ENCODE data around the gene ILF3. TPM values are rescaled to one million over a fixed set of nuclear protein-coding genes. Genes with fewer than 3 reads are reported as not detected.

ILF3 gene
- total and polyA plus RNA-seq, 2 of the 13 experiments (the other 11 are each of a cell fraction or from before 2014, with no cell fraction given) = 120 to 173 TPM

DNA sequence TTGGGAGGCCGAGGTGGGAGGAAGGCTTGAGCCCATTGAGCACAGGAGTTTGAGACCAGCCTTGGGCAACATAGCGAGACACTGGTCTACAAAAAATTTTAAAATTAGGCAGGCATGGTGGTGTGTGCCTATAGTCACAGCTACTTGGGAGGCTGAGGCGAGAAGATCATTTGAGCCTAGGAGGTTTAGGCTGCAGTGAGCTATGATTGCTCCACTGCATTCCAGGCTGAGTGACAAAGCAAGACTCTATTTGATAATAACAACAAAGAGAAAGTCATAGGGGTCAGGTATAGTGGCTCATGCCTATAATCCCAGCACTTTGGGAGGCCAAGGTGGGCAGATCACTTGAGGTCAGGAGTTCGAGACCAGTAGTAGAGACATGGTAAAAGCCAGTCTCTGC is 33.4 kb upstream of the ILF3 start:
- ATAC-seq (no peak), FAIRE-seq (no peak), DNase-seq (ENCODE audit: low spot score) (no peak)
- 79% methylated on average over 4 of the region's 4 CpGs for WGBS (ENCODE audit: low lambda C conversion rate)
- Histone ChIP-seq H3K27ac (ENCODE audit: extremely low read length, insufficient read depth, low read length) (no peak overlapping the region), H3K4me2 (ENCODE audit: low read depth, low read length) (no peak overlapping the region), H2AFZ (ENCODE audit: low read length) (no peak overlapping the region), H3K4me1 (ENCODE audit: insufficient read depth, low read length) (peaks cover 9% of the 10 kb centered on the region), H3K9ac (ENCODE audit: insufficient read depth, low read depth, low read length) (no peak overlapping the region), H3K9me3 (ENCODE audit: low read length) (no peaks in the 10 kb centered on the region), H3K36me3 (replicated peaks in 1 of 2; ENCODE audit: control insufficient read depth in 1 of 2, insufficient read depth in 2 of 2, low read length in 2 of 2) (no peaks in the 10 kb centered on the region), H3K4me3 (replicated peaks in 1 of 3; ENCODE audit: insufficient read depth in 1 of 3, low read depth in 2 of 3, low read length in 3 of 3) (no peak overlapping the region), H3K79me2 (ENCODE audit: insufficient read depth, low read length) (no peaks in the 10 kb centered on the region), H4K20me1 (ENCODE audit: insufficient read depth, low read length) (no peaks in the 10 kb centered on the region), H3K27me3 (ENCODE audit: control insufficient read depth in 1 of 2, insufficient read depth in 2 of 2, low read length in 2 of 2) (peaks cover 1 to 4% of the 10 kb centered on the region in 2 experiments; a peak in 2 of 5 replicates)
- ChIA-PET POLR2A (no interaction called here), CTCF (ENCODE audit: low intra/inter-chr PET ratio, low total read pairs) (no interaction called here)
- intact Hi-C loops (cut with micrococcal nuclease; ENCODE audit: unreplicated experiment) = no loop called here
- no TSS peak for BruUV-seq (replicated peaks)
- in situ Hi-C loops (cut with HindIII; ENCODE audit: extremely low pct_ligation_motif_present, low pct_unique_long_range_greater_than_20kb) = no loop called here
- no peak for TF ChIP-seq ZNF552 (CRISPR knock-in tag; IDR thresholded peaks at IDR 0.05; ENCODE audit: borderline replicate concordance)
- TF ChIP-seq, protein P1, sequence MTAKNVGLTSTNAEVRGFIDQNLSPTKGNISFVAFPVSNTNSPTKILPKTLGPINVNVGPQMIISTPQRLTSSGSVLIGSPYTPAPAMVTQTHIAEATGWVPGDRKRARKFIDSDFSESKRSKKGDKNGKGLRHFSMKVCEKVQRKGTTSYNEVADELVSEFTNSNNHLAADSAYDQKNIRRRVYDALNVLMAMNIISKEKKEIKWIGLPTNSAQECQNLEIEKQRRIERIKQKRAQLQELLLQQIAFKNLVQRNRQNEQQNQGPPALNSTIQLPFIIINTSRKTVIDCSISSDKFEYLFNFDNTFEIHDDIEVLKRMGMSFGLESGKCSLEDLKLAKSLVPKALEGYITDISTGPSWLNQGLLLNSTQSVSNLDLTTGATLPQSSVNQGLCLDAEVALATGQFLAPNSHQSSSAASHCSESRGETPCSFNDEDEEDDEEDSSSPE (CRISPR knock-in tag; IDR thresholded peaks at IDR 0.05) = no peak
- no peak for TF ChIP-seq ZNF782 (CRISPR knock-in tag; IDR thresholded peaks at IDR 0.05; ENCODE audit: borderline replicate concordance)
- TF ChIP-seq NPAS2 (CRISPR knock-in tag; IDR thresholded peaks at IDR 0.05; ENCODE audit: borderline replicate concordance) = no peak
- no peak for TF ChIP-seq ZFP36 (IDR thresholded peaks at IDR 0.05; ENCODE audit: borderline replicate concordance, low read depth, low read length, partially characterized antibody)
- TF ChIP-seq SP140L (CRISPR knock-in tag; IDR thresholded peaks at IDR 0.05; ENCODE audit: borderline replicate concordance) = no peak
- TF ChIP-seq PCBP2 (optimal IDR thresholded peaks at IDR 0.05; ENCODE audit: low read depth, low read length, poor library complexity, severe bottlenecking) = no peak
- no peak for TF ChIP-seq MAFK (conservative IDR thresholded peaks at IDR 0.05 in 1 of 2, IDR thresholded peaks at IDR 0.05 in 1 of 2; ENCODE audit: low read length in 2 of 2)
- TF ChIP-seq, protein P2, sequence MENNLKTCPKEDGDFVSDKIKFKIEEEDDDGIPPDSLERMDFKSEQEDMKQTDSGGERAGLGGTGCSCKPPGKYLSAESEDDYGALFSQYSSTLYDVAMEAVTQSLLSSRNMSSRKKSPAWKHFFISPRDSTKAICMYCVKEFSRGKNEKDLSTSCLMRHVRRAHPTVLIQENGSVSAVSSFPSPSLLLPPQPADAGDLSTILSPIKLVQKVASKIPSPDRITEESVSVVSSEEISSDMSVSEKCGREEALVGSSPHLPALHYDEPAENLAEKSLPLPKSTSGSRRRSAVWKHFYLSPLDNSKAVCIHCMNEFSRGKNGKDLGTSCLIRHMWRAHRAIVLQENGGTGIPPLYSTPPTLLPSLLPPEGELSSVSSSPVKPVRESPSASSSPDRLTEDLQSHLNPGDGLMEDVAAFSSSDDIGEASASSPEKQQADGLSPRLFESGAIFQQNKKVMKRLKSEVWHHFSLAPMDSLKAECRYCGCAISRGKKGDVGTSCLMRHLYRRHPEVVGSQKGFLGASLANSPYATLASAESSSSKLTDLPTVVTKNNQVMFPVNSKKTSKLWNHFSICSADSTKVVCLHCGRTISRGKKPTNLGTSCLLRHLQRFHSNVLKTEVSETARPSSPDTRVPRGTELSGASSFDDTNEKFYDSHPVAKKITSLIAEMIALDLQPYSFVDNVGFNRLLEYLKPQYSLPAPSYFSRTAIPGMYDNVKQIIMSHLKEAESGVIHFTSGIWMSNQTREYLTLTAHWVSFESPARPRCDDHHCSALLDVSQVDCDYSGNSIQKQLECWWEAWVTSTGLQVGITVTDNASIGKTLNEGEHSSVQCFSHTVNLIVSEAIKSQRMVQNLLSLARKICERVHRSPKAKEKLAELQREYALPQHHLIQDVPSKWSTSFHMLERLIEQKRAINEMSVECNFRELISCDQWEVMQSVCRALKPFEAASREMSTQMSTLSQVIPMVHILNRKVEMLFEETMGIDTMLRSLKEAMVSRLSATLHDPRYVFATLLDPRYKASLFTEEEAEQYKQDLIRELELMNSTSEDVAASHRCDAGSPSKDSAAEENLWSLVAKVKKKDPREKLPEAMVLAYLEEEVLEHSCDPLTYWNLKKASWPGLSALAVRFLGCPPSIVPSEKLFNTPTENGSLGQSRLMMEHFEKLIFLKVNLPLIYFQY (CRISPR knock-in tag; IDR thresholded peaks at IDR 0.05; ENCODE audit: borderline replicate concordance) = no peak
- TF ChIP-seq, protein P3, sequence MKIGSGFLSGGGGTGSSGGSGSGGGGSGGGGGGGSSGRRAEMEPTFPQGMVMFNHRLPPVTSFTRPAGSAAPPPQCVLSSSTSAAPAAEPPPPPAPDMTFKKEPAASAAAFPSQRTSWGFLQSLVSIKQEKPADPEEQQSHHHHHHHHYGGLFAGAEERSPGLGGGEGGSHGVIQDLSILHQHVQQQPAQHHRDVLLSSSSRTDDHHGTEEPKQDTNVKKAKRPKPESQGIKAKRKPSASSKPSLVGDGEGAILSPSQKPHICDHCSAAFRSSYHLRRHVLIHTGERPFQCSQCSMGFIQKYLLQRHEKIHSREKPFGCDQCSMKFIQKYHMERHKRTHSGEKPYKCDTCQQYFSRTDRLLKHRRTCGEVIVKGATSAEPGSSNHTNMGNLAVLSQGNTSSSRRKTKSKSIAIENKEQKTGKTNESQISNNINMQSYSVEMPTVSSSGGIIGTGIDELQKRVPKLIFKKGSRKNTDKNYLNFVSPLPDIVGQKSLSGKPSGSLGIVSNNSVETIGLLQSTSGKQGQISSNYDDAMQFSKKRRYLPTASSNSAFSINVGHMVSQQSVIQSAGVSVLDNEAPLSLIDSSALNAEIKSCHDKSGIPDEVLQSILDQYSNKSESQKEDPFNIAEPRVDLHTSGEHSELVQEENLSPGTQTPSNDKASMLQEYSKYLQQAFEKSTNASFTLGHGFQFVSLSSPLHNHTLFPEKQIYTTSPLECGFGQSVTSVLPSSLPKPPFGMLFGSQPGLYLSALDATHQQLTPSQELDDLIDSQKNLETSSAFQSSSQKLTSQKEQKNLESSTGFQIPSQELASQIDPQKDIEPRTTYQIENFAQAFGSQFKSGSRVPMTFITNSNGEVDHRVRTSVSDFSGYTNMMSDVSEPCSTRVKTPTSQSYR (CRISPR knock-in tag; IDR thresholded peaks at IDR 0.05; ENCODE audit: borderline replicate concordance) = no peak
- TF ChIP-seq ZNF883 (CRISPR knock-in tag; IDR thresholded peaks at IDR 0.05; ENCODE audit: not compliant biosample characterization) = no peak
- no peak for TF ChIP-seq NFRKB (IDR thresholded peaks at IDR 0.05)
- TF ChIP-seq TP53 (CRISPR knock-in tag; conservative IDR thresholded peaks at IDR 0.05) = no peak
- TF ChIP-seq NRL (CRISPR knock-in tag; IDR thresholded peaks at IDR 0.05; ENCODE audit: borderline replicate concordance) = no peak
- TF ChIP-seq NR2C2 (CRISPR knock-in tag; IDR thresholded peaks at IDR 0.05; ENCODE audit: borderline replicate concordance) = no peak
- TF ChIP-seq PHB2 (IDR thresholded peaks at IDR 0.05; ENCODE audit: partially characterized antibody) = no peak

Data from HepG2 (cell line).